ENCODE measurements around the gene NLGN3. TPM values are rescaled to one million over a fixed set of nuclear protein-coding genes. Genes with fewer than 3 reads are reported as not detected.

Gene NLGN3
- total RNA-seq, result not detected in 2 replicates

DNA sequence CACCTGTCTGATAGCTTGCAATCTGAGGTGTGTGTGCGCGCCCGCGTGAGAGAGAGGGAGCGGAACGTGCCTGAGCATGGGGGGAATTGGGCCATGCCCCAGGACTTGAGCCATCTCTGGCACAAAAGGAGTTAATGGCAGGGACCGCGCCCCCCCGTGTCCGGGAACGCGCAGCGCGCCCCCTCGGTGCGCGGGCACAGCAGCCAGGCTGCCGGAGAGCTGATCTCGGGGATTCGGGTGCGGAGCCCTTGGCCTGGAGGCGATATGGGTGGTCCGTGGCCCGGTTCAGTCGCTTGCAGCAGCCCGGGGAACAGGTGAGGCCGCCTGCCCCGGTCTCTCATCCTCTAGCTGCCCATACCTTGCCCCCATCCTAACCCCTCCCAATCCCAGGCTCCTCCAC is at the start of gene NLGN3:
NLGN3 (plus strand) TSS at position 191 of the 400 bp plus-strand sequence. CDS start 2,909 bp downstream, outside the sequence.

DNA sequence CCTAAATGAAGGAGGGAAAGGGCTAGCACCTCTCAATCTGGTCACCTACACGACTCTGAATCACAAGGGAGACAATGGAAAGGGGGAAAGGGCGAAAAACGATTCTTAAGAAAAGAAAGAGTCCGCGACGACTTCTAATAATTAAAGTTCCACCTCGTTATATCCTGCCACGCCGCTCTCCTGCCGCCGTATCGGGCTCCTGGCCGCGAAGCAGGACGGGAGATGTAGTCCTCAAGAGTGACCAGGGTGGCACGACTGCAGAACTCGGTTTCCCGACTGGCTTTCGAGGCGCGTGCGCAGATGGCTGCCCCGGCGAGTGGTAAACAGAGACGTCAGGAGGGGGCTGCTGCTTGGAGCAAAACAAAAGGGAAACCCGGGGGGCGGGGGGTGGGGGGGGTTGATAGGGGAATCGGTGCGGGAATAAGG is 49.1 kb upstream of the NLGN3 start, which contains the start of gene FOXO4:
FOXO4 (plus strand) TSS at position 297 of the 426 bp plus-strand sequence. CDS start 678 bp downstream, outside the sequence.

DNA sequence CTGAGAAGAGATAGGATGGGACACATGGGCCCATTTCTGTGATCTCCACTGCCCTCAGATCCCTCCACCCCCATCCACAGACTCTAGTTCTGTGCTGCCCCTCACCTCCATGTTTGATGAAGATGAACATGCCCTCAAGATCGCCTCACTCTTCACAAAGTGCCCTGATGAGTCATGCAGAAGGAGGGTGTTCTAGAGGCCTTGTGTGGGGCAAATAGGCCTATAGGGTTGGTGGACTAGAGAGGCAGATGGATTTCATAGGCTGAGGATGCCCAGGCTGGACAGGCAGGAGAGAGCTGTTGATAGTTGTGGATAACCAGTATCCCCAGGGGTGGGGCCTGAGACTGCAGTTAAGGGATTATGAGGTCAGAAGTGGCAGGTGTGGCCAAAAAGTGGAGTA is 38.2 kb upstream of the NLGN3 start, which contains the start of gene CXorf65:
CXorf65 (minus strand) TSS at position 314 of the 400 bp plus-strand sequence; CDS start at position 130, 184 bp downstream.

DNA sequence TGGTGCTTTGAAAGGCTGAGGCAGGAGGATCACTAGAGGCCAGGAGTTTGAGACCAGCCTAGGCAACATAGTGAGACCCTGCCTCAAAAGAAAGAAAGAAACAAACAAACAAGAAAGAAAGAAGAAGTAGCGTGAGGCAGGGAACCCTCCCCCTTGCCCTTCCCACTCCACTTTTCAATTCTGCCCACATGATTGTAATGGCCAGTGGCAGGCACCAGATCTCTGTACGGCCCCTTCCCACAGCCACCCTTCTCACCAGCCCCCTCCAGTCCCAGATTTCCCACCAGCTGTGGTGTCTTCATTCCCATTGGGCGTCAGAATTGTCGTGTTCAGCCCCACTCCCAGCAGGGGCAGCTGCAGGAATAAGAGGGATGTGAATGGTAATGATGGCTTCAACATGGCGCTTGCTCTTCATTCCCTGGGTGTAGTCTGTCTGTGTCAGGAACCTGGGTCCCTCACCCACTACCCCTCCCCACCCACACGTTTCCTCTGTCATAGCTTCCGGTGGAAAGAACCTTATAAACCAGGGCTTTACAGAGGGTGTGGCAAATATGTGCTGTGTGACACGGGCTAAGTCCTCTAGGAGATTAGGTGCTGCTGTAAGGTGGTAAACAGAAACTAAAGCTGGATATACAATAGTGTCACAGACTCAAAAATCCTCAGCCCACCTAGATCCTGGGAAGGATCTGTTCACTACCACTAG is 33.3 kb upstream of the NLGN3 start, which contains the start of gene IL2RG:
IL2RG (minus strand) TSS at position 437 of the 703 bp plus-strand sequence; CDS start at position 399, 38 bp downstream.

DNA sequence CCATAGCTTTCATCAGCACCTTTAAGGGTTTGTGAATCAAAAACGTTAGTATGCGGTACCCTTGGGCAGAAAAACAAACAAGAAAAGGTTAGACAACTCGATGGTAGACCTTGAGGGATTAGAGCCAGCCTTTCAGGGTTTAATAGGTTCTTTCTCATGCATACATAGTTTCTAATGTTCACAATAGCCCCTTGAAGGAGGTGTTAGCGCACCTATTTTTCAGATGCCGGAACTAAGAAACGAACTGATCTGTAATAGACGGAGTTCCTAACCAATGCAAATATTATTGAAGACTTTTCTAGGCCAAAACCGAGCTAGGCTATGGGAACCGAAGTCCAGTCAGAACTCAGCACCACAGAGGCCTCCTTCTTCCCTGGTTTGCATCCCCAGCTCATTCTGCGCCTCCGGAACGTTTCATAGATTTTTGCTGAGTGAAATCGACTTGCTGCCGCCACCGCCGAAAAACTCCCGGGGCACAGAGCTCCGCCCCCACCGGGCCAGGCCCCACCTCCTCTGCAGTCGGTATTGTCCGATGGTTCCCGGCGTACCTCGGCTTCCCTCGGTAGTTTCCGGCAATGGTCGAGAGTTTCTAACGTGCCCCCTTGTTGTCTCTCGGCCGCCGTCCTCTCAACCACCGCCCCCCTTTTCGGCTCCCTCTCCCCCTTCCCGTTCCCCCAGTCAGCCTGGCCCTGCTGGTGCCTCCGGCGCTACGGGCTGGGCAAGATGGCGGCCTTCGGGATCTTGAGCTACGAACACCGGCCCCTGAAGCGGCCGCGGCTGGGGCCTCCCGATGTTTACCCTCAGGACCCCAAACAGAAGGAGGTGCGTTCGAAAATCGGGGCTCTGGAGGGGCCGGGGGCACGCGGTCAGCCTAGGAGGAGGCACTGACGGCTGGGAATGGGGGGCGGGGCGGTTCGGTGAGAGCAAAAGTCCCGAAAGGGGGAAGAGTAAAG is 26.3 kb upstream of the NLGN3 start, which contains the start of gene MED12:
MED12 (plus strand) TSS at position 565 of the 953 bp plus-strand sequence; CDS start at position 724, 159 bp downstream.

Other genes starting within 250 kb of the NLGN3 start
- gene TEX11, start 236.1 kb upstream of the NLGN3 start, total RNA-seq, result not detected in 2 replicates
- gene SLC7A3, start 213.7 kb upstream of the NLGN3 start, total RNA-seq, result not detected in 2 replicates
- 57.6 and 71.6 TPM in 2 replicates for gene SNX12, start 76.5 kb upstream of the NLGN3 start, total RNA-seq
- 3.6 and 4.9 TPM in 2 replicates for gene FOXO4, start 49.0 kb upstream of the NLGN3 start, total RNA-seq
- not detected in 2 replicates for gene CXorf65, start 38.1 kb upstream of the NLGN3 start, total RNA-seq
- not detected in 2 replicates for gene IL2RG, start 33.3 kb upstream of the NLGN3 start, total RNA-seq
- gene MED12, start 26.2 kb upstream of the NLGN3 start, total RNA-seq, result 8.7 and 20.7 TPM in 2 replicates
- gene GJB1, start 78.4 kb downstream of the NLGN3 start, total RNA-seq, result not detected in 2 replicates
- 7.5 and 9.2 TPM in 2 replicates for gene ZMYM3, start 109.3 kb downstream of the NLGN3 start, total RNA-seq
- 273 and 280 TPM in 2 replicates for gene NONO, start 138.8 kb downstream of the NLGN3 start, total RNA-seq
- 0.24 and 1.1 TPM in 2 replicates for gene ITGB1BP2, start 156.9 kb downstream of the NLGN3 start, total RNA-seq
- gene TAF1, start 221.5 kb downstream of the NLGN3 start, total RNA-seq, result 18.6 and 24.5 TPM in 2 replicates

Data from tracheal epithelial cell (primary cell).